ENCODE data around the gene EDIL3. TPM values are rescaled to one million over a fixed set of nuclear protein-coding genes. Genes with fewer than 3 reads are reported as not detected.

The EDIL3 gene
- total and polyA plus RNA-seq, 2 donors (not counting 1 experiment from before 2014, with no cell fraction given): not detected

DNA sequence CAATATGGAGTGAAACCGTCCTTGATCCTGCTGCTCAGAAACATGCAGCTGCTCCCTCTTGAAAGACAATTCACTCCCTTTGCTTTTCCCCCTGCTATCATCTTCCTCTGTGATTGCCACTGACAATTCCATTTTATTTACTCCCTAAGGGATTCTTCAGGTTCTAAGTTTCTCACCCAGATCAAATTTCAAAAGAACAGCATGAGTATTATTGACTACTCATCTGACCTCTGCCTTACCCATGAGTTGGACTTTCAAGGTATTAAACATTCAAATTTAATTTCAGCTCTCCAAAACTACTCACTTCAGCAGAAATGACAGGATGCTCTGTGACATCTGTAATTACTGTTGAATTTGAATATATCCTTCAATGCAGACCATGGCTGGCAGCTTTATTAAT, 427.5 kb downstream of the EDIL3 start:
- no peak for DNase-seq
- H3K9me3 Mint-ChIP-seq (ENCODE audit: insufficient read depth): peaks cover 4% of the 10 kb centered on the region
- no peak for ATAC-seq (ENCODE audit: low read depth)
- H3K4me3 Mint-ChIP-seq: no peak overlapping the region
- no peaks in the 10 kb centered on the region for H3K27me3 Mint-ChIP-seq
- Histone ChIP-seq H3K9me3 (ENCODE audit: control extremely low read depth in 1 of 3, control insufficient read depth in 2 of 3, insufficient read depth in 1 of 3, low read length in 2 of 3) (no peaks in the 10 kb centered on the region), H3K27ac (ENCODE audit: low read length in 2 of 2) (no peak overlapping the region), H3K4me3 (ENCODE audit: control extremely low read depth in 1 of 5, extremely low read depth in 1 of 5, insufficient read depth in 1 of 5, low read depth in 2 of 5, low read length in 4 of 5) (no peak overlapping the region), H3K27me3 (replicated peaks in 1 of 4; ENCODE audit: control extremely low read depth in 1 of 4, control insufficient read depth in 3 of 4, insufficient read depth in 4 of 4, low read length in 3 of 4) (no peaks in the 10 kb centered on the region), H3K4me2 (replicated peaks; ENCODE audit: low read depth, low read length, poor library complexity, severe bottlenecking) (no peak overlapping the region), H4K20me1 (ENCODE audit: control insufficient read depth, insufficient read depth, low read length, poor library complexity, severe bottlenecking) (no peaks in the 10 kb centered on the region), H3K36me3 (replicated peaks in 1 of 2; ENCODE audit: control extremely low read depth in 1 of 2, control insufficient read depth in 1 of 2, extremely low read depth in 1 of 2, insufficient read depth in 2 of 2, low read length in 1 of 2) (no peaks in the 10 kb centered on the region), H3K9ac (ENCODE audit: low read length) (no peak overlapping the region), H3K4me1 (ENCODE audit: control insufficient read depth in 2 of 2, insufficient read depth in 2 of 2, low read length in 2 of 2) (no peaks in the 10 kb centered on the region), H3K79me2 (ENCODE audit: control insufficient read depth, insufficient read depth, low read length) (no peaks in the 10 kb centered on the region), H2AFZ (ENCODE audit: insufficient read depth, low read depth, low read length, poor library complexity, severe bottlenecking) (no peak overlapping the region)
- no peaks in the 10 kb centered on the region for H3K4me1 Mint-ChIP-seq
- 86% methylated on average over 1 of the region's 1 CpG for WGBS (ENCODE audit: insufficient coverage)
- H3K27ac Mint-ChIP-seq: no peak overlapping the region
- ChIA-PET POLR2A (no interaction called here), CTCF (no interaction called here)
- TF ChIP-seq, protein P1, sequence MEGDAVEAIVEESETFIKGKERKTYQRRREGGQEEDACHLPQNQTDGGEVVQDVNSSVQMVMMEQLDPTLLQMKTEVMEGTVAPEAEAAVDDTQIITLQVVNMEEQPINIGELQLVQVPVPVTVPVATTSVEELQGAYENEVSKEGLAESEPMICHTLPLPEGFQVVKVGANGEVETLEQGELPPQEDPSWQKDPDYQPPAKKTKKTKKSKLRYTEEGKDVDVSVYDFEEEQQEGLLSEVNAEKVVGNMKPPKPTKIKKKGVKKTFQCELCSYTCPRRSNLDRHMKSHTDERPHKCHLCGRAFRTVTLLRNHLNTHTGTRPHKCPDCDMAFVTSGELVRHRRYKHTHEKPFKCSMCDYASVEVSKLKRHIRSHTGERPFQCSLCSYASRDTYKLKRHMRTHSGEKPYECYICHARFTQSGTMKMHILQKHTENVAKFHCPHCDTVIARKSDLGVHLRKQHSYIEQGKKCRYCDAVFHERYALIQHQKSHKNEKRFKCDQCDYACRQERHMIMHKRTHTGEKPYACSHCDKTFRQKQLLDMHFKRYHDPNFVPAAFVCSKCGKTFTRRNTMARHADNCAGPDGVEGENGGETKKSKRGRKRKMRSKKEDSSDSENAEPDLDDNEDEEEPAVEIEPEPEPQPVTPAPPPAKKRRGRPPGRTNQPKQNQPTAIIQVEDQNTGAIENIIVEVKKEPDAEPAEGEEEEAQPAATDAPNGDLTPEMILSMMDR (IDR thresholded peaks at IDR 0.05): no peak
- TF ChIP-seq EZH2 (IDR thresholded peaks at IDR 0.05; ENCODE audit: borderline replicate concordance, insufficient read depth, low read depth, low read length, poor library complexity, severe bottlenecking): no peak
- intact Hi-C loops (cut with micrococcal nuclease): no loop called here

DNA sequence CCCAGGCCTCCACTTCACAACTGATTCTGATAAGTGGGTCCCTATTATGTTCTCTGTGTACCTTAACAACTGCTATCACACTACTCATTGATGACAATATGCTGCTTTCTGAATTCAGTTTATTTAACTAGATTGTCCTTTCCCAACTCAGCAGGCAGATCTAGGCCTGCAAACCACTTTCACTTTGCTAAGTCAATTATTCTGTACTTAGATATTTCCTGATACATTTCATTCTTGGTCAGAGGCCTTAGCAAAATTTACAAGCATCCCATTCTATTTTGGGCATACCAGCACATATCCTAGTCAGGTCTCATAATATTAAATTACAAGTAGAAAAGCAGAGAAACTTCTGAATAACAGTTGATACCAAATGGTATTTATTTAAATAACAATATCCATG, 428.3 kb downstream of the EDIL3 start:
- Histone ChIP-seq H3K27me3 (replicated peaks in 1 of 4; ENCODE audit: control extremely low read depth in 1 of 4, control insufficient read depth in 3 of 4, insufficient read depth in 4 of 4, low read length in 3 of 4) (no peaks in the 10 kb centered on the region), H3K4me1 (ENCODE audit: control insufficient read depth in 2 of 2, insufficient read depth in 2 of 2, low read length in 2 of 2) (no peaks in the 10 kb centered on the region), H3K36me3 (replicated peaks in 1 of 2; ENCODE audit: control extremely low read depth in 1 of 2, control insufficient read depth in 1 of 2, extremely low read depth in 1 of 2, insufficient read depth in 2 of 2, low read length in 1 of 2) (no peaks in the 10 kb centered on the region), H4K20me1 (ENCODE audit: control insufficient read depth, insufficient read depth, low read length, poor library complexity, severe bottlenecking) (no peaks in the 10 kb centered on the region), H3K9me3 (ENCODE audit: control extremely low read depth in 1 of 3, control insufficient read depth in 2 of 3, insufficient read depth in 1 of 3, low read length in 2 of 3) (no peaks in the 10 kb centered on the region), H3K9ac (ENCODE audit: low read length) (no peak overlapping the region), H3K27ac (ENCODE audit: low read length in 2 of 2) (no peak overlapping the region), H2AFZ (ENCODE audit: insufficient read depth, low read depth, low read length, poor library complexity, severe bottlenecking) (no peak overlapping the region), H3K79me2 (ENCODE audit: control insufficient read depth, insufficient read depth, low read length) (no peaks in the 10 kb centered on the region), H3K4me3 (ENCODE audit: control extremely low read depth in 1 of 5, extremely low read depth in 1 of 5, insufficient read depth in 1 of 5, low read depth in 2 of 5, low read length in 4 of 5) (no peak overlapping the region), H3K4me2 (replicated peaks; ENCODE audit: low read depth, low read length, poor library complexity, severe bottlenecking) (no peak overlapping the region)
- POLR2A ChIA-PET: no interaction called here
- H3K27ac Mint-ChIP-seq: no peak overlapping the region
- no peak for TF ChIP-seq EZH2 (IDR thresholded peaks at IDR 0.05; ENCODE audit: borderline replicate concordance, insufficient read depth, low read depth, low read length, poor library complexity, severe bottlenecking)
- TF ChIP-seq, protein P1 (IDR thresholded peaks at IDR 0.05): no peak
- H3K9me3 Mint-ChIP-seq (ENCODE audit: insufficient read depth): peaks cover 4% of the 10 kb centered on the region
- no peak overlapping the region for H3K4me3 Mint-ChIP-seq
- no peaks in the 10 kb centered on the region for H3K27me3 Mint-ChIP-seq
- ATAC-seq (ENCODE audit: low read depth) (no peak), DNase-seq (no peak)
- H3K4me1 Mint-ChIP-seq: no peaks in the 10 kb centered on the region
- intact Hi-C loops (cut with micrococcal nuclease): no loop called here
- CTCF ChIA-PET: no interaction called here

All from B cell (primary cell).